Neuronal stem cell (in vitro differentiated cells): ENCODE results near the gene TMEM97.

ENCODE experiments used
- DNase-seq: peaks from one replicate; pipeline ENCODE4 v3.0.0-alpha.2; 2013; ENCODE audit warnings: low spot score
- H2AFZ ChIP-seq: one replicate; pipeline ENCODE4 v1.6.1; 2013; ENCODE audit warnings: mild to moderate bottlenecking, low read length, inconsistent platforms
- H2AK5ac ChIP-seq: 2 replicates; pipeline ENCODE4 v1.6.1; 2013; ENCODE audit warnings: low read depth, mild to moderate bottlenecking, inconsistent platforms, low read length, moderate library complexity, mixed read lengths
- H2BK120ac ChIP-seq: 2 replicates; pipeline ENCODE4 v1.6.1; 2013; ENCODE audit warnings: low read depth, mild to moderate bottlenecking, inconsistent platforms, low read length, moderate library complexity, mixed read lengths
- H2BK12ac ChIP-seq: one replicate; pipeline ENCODE4 v1.6.1; 2013; ENCODE audit warnings: low read length, inconsistent platforms
- H2BK15ac ChIP-seq: 2 replicates; pipeline ENCODE4 v1.6.1; 2013; ENCODE audit warnings: mild to moderate bottlenecking, low read length, inconsistent platforms, mixed read lengths
- H2BK5ac ChIP-seq: one replicate; pipeline ENCODE4 v1.6.1; 2013; ENCODE audit warnings: inconsistent platforms, mild to moderate bottlenecking, low read length, moderate library complexity
- H3K14ac ChIP-seq: one replicate; pipeline ENCODE4 v1.6.1; 2013; ENCODE audit warnings: low read length, inconsistent platforms
- H3K18ac ChIP-seq: 2 replicates; pipeline ENCODE4 v1.6.1; 2013; ENCODE audit warnings: low read length, inconsistent platforms
- H3K23ac ChIP-seq: 2 replicates; pipeline ENCODE4 v1.6.1; 2013; ENCODE audit warnings: low read depth, mild to moderate bottlenecking, mixed read lengths, low read length, inconsistent platforms; ENCODE audit not compliant: poor library complexity
- H3K27ac ChIP-seq: replicated peaks from 3 replicates; pipeline ENCODE4 v1.5.1; 2013; ENCODE audit warnings: low read length, inconsistent platforms
- H3K27me3 ChIP-seq, 3 experiments: 2 replicates each; pipeline ENCODE4 v1.6.1; 2013; ENCODE audit warnings: low read length in 3 of 3, mild to moderate bottlenecking in 2 of 3, inconsistent platforms in 1 of 3, low read depth in 1 of 3, mixed read lengths in 1 of 3, moderate library complexity in 1 of 3; ENCODE audit not compliant: control insufficient read depth in 3 of 3, insufficient read depth in 3 of 3
- H3K36me3 ChIP-seq, 2 donors: replicated peaks in 1 of 2; 2 replicates each; pipeline ENCODE4 v1.6.1; 2013; ENCODE audit warnings: low read length in 2 of 2; ENCODE audit not compliant: control insufficient read depth in 2 of 2, insufficient read depth in 2 of 2
- H3K4ac ChIP-seq: 2 replicates; pipeline ENCODE4 v1.6.1; 2013; ENCODE audit warnings: inconsistent platforms, mild to moderate bottlenecking, low read length, moderate library complexity
- H3K4me1 ChIP-seq, 2 donors: 1 replicate in 1 of 2; 2 replicates in 1 of 2; pipeline ENCODE4 v1.6.1; 2013; ENCODE audit warnings: low read length in 2 of 2, low read depth in 1 of 2; ENCODE audit not compliant: control insufficient read depth in 2 of 2, insufficient read depth in 1 of 2
- H3K4me2 ChIP-seq: one replicate; pipeline ENCODE4 v1.6.1; 2013; ENCODE audit warnings: mild to moderate bottlenecking, low read length, inconsistent platforms; ENCODE audit not compliant: insufficient read depth, poor library complexity, severe bottlenecking
- H3K4me3 ChIP-seq, 2 donors: 2 replicates each; pipeline ENCODE4 v1.5.1; 2013; ENCODE audit warnings: low read length in 2 of 2, mild to moderate bottlenecking in 2 of 2, inconsistent platforms in 1 of 2, moderate library complexity in 1 of 2
- H3K79me1 ChIP-seq: one replicate; pipeline ENCODE4 v1.6.1; 2013; ENCODE audit warnings: low read depth, mild to moderate bottlenecking, inconsistent platforms, low read length, moderate library complexity
- H3K9ac ChIP-seq: one replicate; pipeline ENCODE4 v1.6.1; 2013; ENCODE audit warnings: mild to moderate bottlenecking, low read depth, low read length, inconsistent platforms; ENCODE audit not compliant: poor library complexity
- H3K9me3 ChIP-seq, 2 donors: replicated peaks in 1 of 2; 2 replicates each; pipeline versions ENCODE3 to v1.6.1; 2013; ENCODE audit warnings: low read length in 2 of 2, mild to moderate bottlenecking in 2 of 2, inconsistent platforms in 1 of 2, low read depth in 1 of 2, mixed read lengths in 1 of 2, moderate library complexity in 1 of 2; ENCODE audit not compliant: control insufficient read depth in 2 of 2, insufficient read depth in 1 of 2
- H4K8ac ChIP-seq: one replicate; pipeline ENCODE4 v1.6.1; 2013; ENCODE audit warnings: low read depth, mild to moderate bottlenecking, inconsistent platforms, low read length, moderate library complexity
- H4K91ac ChIP-seq: one replicate; pipeline ENCODE4 v1.6.1; 2013; ENCODE audit warnings: low read length, low read depth, mild to moderate bottlenecking, inconsistent platforms; ENCODE audit not compliant: poor library complexity
- WGBS, 2 donors: extraction: QIAGEN DNeasy Blood & Tissue Kit; methylation state at CpG; one replicate each; pipeline ENCODE4 v1.1.7; 2013; ENCODE audit warnings: missing lambda C conversion rate in 2 of 2, mixed read lengths in 1 of 2; ENCODE audit not compliant: insufficient read length in 2 of 2, insufficient replicate concordance in 1 of 2; ENCODE audit errors: extremely low coverage in 2 of 2; 5-methylcytosine and 5-hydroxymethylcytosine counted together

Gene TMEM97

GRCh38 chr17:28364665-28365363 is 45.8 kb downstream of the TMEM97 start, which contains the start of gene SEBOX:
Gene SEBOX (minus strand): TSS chr17:28365199. CDS start chr17:28365151, 48 bp downstream.
- Histone ChIP-seq H4K8ac (no peak within 1 kb of the TSS), H3K27me3 (no peaks in the 10 kb centered on the region), H3K4me2 (no peak within 1 kb of the TSS), H3K27ac (no peak within 1 kb of the TSS), H3K14ac (no peak within 1 kb of the TSS), H2BK12ac (no peak within 1 kb of the TSS), H2AFZ (no peak within 1 kb of the TSS), H2BK120ac (no peak within 1 kb of the TSS), H3K79me1 (no peaks in the 10 kb centered on the region), H3K23ac (no peak within 1 kb of the TSS), H3K4me1 (peaks cover 2 to 3% of the 10 kb centered on the region in 2 donors), H3K4ac (no peak within 1 kb of the TSS), H2BK5ac (no peak within 1 kb of the TSS), H2BK15ac (no peak within 1 kb of the TSS), H4K91ac (no peak within 1 kb of the TSS), H3K4me3 (no peak within 1 kb of the TSS), H3K9ac (no peak within 1 kb of the TSS), H3K9me3 (no peaks in the 10 kb centered on the region), H2AK5ac (no peak within 1 kb of the TSS), H3K18ac (no peak within 1 kb of the TSS), H3K36me3 (peaks cover 15 to 48% of the 10 kb centered on the region in 2 donors)
- no CpG with 5 or more reads among the region's 13 CpGs for WGBS, 2 donors
- DNase-seq: no peak

DNA sequence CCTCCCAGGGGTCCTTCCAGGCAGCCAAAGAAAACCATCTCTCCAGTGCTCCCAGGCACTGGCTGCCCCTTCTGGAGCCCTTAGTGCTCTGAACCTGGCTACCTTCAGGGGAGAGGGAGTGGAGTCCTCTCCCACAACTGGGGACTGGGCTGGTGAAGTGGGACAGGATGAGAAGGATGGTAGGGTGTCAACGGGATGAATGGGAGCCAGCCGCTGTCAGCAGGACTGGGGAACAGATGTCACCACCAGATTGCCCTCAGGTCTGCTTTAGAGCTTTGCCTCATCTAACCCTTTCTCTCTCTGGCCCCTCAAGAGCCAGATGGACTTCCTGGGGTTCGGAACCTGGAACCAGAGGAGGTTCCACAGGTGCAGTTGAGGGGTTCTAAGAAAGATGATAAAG is 46.5 kb downstream of the TMEM97 start:
- H3K27ac ChIP-seq: no peak overlapping the region
- no peak overlapping the region for H2BK12ac ChIP-seq
- H3K23ac ChIP-seq: no peak overlapping the region
- H3K4me3 ChIP-seq: no peak overlapping the region
- H3K18ac ChIP-seq: no peak overlapping the region
- H4K91ac ChIP-seq: no peak overlapping the region
- H3K14ac ChIP-seq: no peak overlapping the region
- peaks cover 9 to 10% of the 10 kb centered on the region in 2 donors for H3K4me1 ChIP-seq
- DNase-seq: no peak
- H2AK5ac ChIP-seq: no peak overlapping the region
- H3K27me3 ChIP-seq: no peaks in the 10 kb centered on the region
- H3K4ac ChIP-seq: no peak overlapping the region
- no peak overlapping the region for H2BK5ac ChIP-seq
- H2BK120ac ChIP-seq: no peak overlapping the region
- H2AFZ ChIP-seq: no peak overlapping the region
- no peaks in the 10 kb centered on the region for H3K9me3 ChIP-seq
- no peak overlapping the region for H3K4me2 ChIP-seq
- peaks cover 11 to 42% of the 10 kb centered on the region in 2 donors for H3K36me3 ChIP-seq
- H3K9ac ChIP-seq: no peak overlapping the region
- no peak overlapping the region for H2BK15ac ChIP-seq
- H4K8ac ChIP-seq: no peak overlapping the region
- WGBS, 2 donors: no CpG with 5 or more reads among the region's 3 CpGs
- H3K79me1 ChIP-seq: no peaks in the 10 kb centered on the region

GRCh38 chr17:28366605-28367004 is 47.6 kb downstream of the TMEM97 start:
- H3K4me2 ChIP-seq: no peak overlapping the region
- H3K36me3 ChIP-seq: peaks cover 6 to 30% of the 10 kb centered on the region in 2 donors
- no peak overlapping the region for H2BK120ac ChIP-seq
- H2AK5ac ChIP-seq: no peak overlapping the region
- H2AFZ ChIP-seq: no peak overlapping the region
- WGBS, 2 donors: no CpG with 5 or more reads among the region's 1 CpG
- H3K27ac ChIP-seq: no peak overlapping the region
- H3K27me3 ChIP-seq: no peaks in the 10 kb centered on the region
- no peak overlapping the region for H3K18ac ChIP-seq
- no peak overlapping the region for H4K91ac ChIP-seq
- H3K4me3 ChIP-seq: no peak overlapping the region
- H3K79me1 ChIP-seq: no peaks in the 10 kb centered on the region
- H3K9me3 ChIP-seq: no peaks in the 10 kb centered on the region
- H2BK5ac ChIP-seq: no peak overlapping the region
- no peak overlapping the region for H3K4ac ChIP-seq
- no peak overlapping the region for H3K9ac ChIP-seq
- no peak overlapping the region for H3K14ac ChIP-seq
- peaks cover 15 to 16% of the 10 kb centered on the region in 2 donors for H3K4me1 ChIP-seq
- no peak overlapping the region for H2BK12ac ChIP-seq
- no peak overlapping the region for H4K8ac ChIP-seq
- H2BK15ac ChIP-seq: no peak overlapping the region
- H3K23ac ChIP-seq: no peak overlapping the region
- no peak for DNase-seq

- Histone ChIP-seq H2AK5ac (no peak overlapping the region), H3K27ac (no peak overlapping the region), H4K91ac (no peak overlapping the region), H3K4me3 (no peak overlapping the region), H3K18ac (no peak overlapping the region), H2BK5ac (no peak overlapping the region), H3K23ac (no peak overlapping the region), H3K27me3 (peaks cover 0 to 7% (median 0%) of the 10 kb centered on the region in 3 experiments), H4K8ac (no peak overlapping the region), H3K9me3 (no peaks in the 10 kb centered on the region), H3K79me1 (no peaks in the 10 kb centered on the region), H2BK120ac (no peak overlapping the region), H3K4me1 (peaks cover 17 to 21% of the 10 kb centered on the region in 2 donors), H2BK12ac (no peak overlapping the region), H2AFZ (no peak overlapping the region), H2BK15ac (no peak overlapping the region), H3K14ac (no peak overlapping the region), H3K4me2 (no peak overlapping the region), H3K4ac (no peak overlapping the region), H3K36me3 (peaks cover 3 to 20% of the 10 kb centered on the region in 2 donors), H3K9ac (no peak overlapping the region)
- WGBS, 2 donors: no CpG with 5 or more reads among the region's 21 CpGs
- DNase-seq: no peak
Measured at GRCh38 chr17:28367641-28368305, 48.8 kb downstream of the TMEM97 start.
